ENCODE data around the gene ANKDD1B.
"Not testable (repeated sequence)": the region's sequence is repeated elsewhere in the genome, so short reads cannot be mapped to it uniquely, and the experiment has no call there.

ANKDD1B gene

GRCh38 chr5:75611311-75612225 is at the start of gene ANKDD1B:
ANKDD1B (plus strand) TSS chr5:75611453; CDS start chr5:75611635, 182 bp downstream.
- DNase-seq (ENCODE audit: low spot score): no peak

GRCh38 chr5:75565991-75566709 is 45.1 kb upstream of the ANKDD1B start:
- DNase-seq (ENCODE audit: low spot score): not testable (repeated sequence)

- DNase-seq (ENCODE audit: low spot score): no peak
These were observed 44.4 kb upstream of the ANKDD1B start for GRCh38 chr5:75566710-75567309.

- no peak for DNase-seq (ENCODE audit: low spot score)
These were observed 43.5 kb upstream of the ANKDD1B start for GRCh38 chr5:75567710-75568109.

GRCh38 chr5:75568202-75568601 is 43.1 kb upstream of the ANKDD1B start:
- no peak for DNase-seq (ENCODE audit: low spot score)

- no peak for DNase-seq (ENCODE audit: low spot score)
These were observed 39.7 kb upstream of the ANKDD1B start for GRCh38 chr5:75571547-75571946.

- DNase-seq (ENCODE audit: low spot score): no peak
These were observed 36.5 kb upstream of the ANKDD1B start for GRCh38 chr5:75574791-75575190.

GRCh38 chr5:75578280-75578679 is 33.0 kb upstream of the ANKDD1B start:
- not testable (repeated sequence) for DNase-seq (ENCODE audit: low spot score)

- DNase-seq (ENCODE audit: low spot score): no peak
These were observed 26.6 kb upstream of the ANKDD1B start for GRCh38 chr5:75584641-75585040.

GRCh38 chr5:75588666-75589065 is 22.6 kb upstream of the ANKDD1B start:
- DNase-seq (ENCODE audit: low spot score): no peak

- no peak for DNase-seq (ENCODE audit: low spot score)
These were observed 10.7 kb upstream of the ANKDD1B start for GRCh38 chr5:75600535-75600934.

- DNase-seq (ENCODE audit: low spot score): no peak
These were observed 9.7 kb upstream of the ANKDD1B start for GRCh38 chr5:75601567-75601966.

GRCh38 chr5:75601996-75602395 is 9.3 kb upstream of the ANKDD1B start:
- DNase-seq (ENCODE audit: low spot score): no peak

GRCh38 chr5:75603371-75603770 is 7.9 kb upstream of the ANKDD1B start:
- DNase-seq (ENCODE audit: low spot score): no peak

GRCh38 chr5:75603821-75604220 is 7.4 kb upstream of the ANKDD1B start:
- DNase-seq (ENCODE audit: low spot score): no peak

- not testable (repeated sequence) for DNase-seq (ENCODE audit: low spot score)
These were observed 3.9 kb upstream of the ANKDD1B start for GRCh38 chr5:75607341-75607740.

GRCh38 chr5:75608870-75609269 is 2.4 kb upstream of the ANKDD1B start:
- DNase-seq (ENCODE audit: low spot score): no peak

- no peak for DNase-seq (ENCODE audit: low spot score)
These were observed 1.1 kb upstream of the ANKDD1B start for GRCh38 chr5:75610201-75610600.

GRCh38 chr5:75610859-75611310 is 368 bp upstream of the ANKDD1B start:
- not testable (repeated sequence) for DNase-seq (ENCODE audit: low spot score)

GRCh38 chr5:75612226-75612569 is 945 bp downstream of the ANKDD1B start:
- no peak for DNase-seq (ENCODE audit: low spot score)

GRCh38 chr5:75612901-75613300 is 1.6 kb downstream of the ANKDD1B start:
- no peak for DNase-seq (ENCODE audit: low spot score)

GRCh38 chr5:75614176-75614575 is 2.9 kb downstream of the ANKDD1B start:
- DNase-seq (ENCODE audit: low spot score): no peak

All from Ammon's horn (tissue), 1 donor.